ENCODE data around the gene HOXB2. TPM values are rescaled to one million over a fixed set of nuclear protein-coding genes. Genes with fewer than 3 reads are reported as not detected.

Gene HOXB2
- total RNA-seq, 1 donor from 2014 or later: 1.9 TPM

GRCh38 chr17:48519427-48519826 is 25.5 kb downstream of the HOXB2 start:
- H3K4me1 ChIP-seq: no peaks in the 10 kb centered on the region
- no peak for TF ChIP-seq CTCF (IDR thresholded peaks at IDR 0.05; ENCODE audit: borderline replicate concordance)
- no peak for DNase-seq
- no peaks in the 10 kb centered on the region for H3K9me3 ChIP-seq (replicated peaks)
- no peaks in the 10 kb centered on the region for H3K36me3 ChIP-seq
- H3K27me3 ChIP-seq (ENCODE audit: low read depth): peaks cover 99% of the 10 kb centered on the region
- no peak overlapping the region for H3K27ac ChIP-seq (replicated peaks)
- intact Hi-C loops (cut with micrococcal nuclease): no loop called here
- no peak overlapping the region for H3K4me3 ChIP-seq

- DNase-seq: no peak
- H3K4me1 ChIP-seq: no peaks in the 10 kb centered on the region
Measured at GRCh38 chr17:48517478-48517877, 27.4 kb downstream of the HOXB2 start.

DNA sequence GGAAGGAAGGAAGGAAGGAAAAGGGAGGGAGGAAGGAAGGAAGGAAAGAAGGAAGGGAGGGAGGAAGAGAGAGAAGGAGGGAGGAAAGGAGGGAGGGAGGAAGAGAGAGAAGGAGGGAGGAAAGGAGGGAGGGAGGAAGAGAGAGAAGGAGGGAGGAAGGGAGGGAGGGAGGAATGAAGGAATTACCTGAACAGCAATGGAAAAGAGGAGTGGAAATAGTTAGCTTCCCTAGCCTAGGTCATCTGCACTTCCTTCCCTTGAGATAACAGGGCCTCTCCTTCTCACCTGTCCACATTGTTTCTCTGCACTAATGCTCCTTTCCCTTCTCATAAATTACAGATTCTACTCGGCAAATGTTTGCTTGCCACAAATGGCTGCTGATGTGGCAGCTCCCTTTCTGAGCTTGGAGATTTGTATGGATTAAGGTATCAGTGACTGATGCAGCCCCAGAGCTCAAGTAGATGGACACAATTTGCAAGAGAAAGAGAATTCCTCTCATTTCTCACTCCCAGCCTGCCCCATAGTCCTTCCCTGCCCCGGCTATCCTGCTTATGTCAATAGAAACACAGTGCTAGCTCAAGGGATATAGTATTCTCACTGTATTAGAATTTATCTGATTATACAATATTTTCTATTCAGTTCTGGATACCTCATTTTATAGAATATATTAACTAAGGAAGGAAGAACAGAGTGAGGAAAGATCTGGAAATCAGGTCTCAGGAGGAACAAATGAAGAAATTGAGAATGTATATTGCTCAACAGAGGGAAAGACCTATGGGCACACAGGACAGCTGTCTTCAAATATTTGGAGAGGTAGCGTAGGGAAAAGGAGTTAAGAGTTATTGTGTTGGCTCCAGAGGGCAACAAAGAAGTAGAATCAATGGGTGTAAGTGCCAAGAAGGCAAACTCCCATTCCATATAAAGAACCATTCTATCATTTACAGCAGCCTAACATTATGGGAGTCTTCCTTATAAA is 28.7 kb downstream of the HOXB2 start:
- Histone ChIP-seq H3K36me3 (no peaks in the 10 kb centered on the region), H3K27ac (replicated peaks) (no peak overlapping the region), H3K4me1 (no peaks in the 10 kb centered on the region), H3K9me3 (replicated peaks) (no peaks in the 10 kb centered on the region), H3K27me3 (ENCODE audit: low read depth) (peaks cover 100% of the 10 kb centered on the region), H3K4me3 (no peak overlapping the region)
- no peak for TF ChIP-seq CTCF (IDR thresholded peaks at IDR 0.05; ENCODE audit: borderline replicate concordance)
- DNase-seq: no peak
- intact Hi-C loops (cut with micrococcal nuclease): no loop called here

More at GRCh38 chr17:48517478-48517877, 27.4 kb downstream of the HOXB2 start:
- H3K9me3 ChIP-seq (replicated peaks): no peaks in the 10 kb centered on the region
- no peak overlapping the region for H3K4me3 ChIP-seq
- H3K27ac ChIP-seq (replicated peaks): no peak overlapping the region
- H3K27me3 ChIP-seq (ENCODE audit: low read depth): peaks cover 100% of the 10 kb centered on the region
- intact Hi-C loops (cut with micrococcal nuclease): no loop called here
- TF ChIP-seq CTCF (IDR thresholded peaks at IDR 0.05; ENCODE audit: borderline replicate concordance): no peak
- H3K36me3 ChIP-seq: no peaks in the 10 kb centered on the region

DNA sequence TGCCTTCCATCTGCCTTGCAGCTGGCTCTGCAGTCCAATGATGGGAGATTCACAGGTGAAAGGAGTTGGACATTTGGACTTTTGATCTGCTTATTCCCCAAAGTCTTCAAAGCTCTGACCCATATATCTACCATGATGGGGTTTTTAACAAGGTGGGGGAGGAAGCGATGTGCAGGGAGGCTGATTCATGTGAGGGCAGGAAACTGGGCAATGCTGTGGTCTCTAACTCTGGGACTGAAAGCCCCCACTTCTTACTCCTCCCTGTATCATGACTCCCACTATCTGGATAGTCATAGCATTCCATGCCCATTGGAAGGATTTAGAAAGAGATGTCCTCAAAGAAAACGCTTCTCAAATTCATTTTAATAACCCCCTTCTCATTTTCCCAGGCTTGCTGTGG is 30.4 kb downstream of the HOXB2 start:
- peaks cover 100% of the 10 kb centered on the region for H3K27me3 ChIP-seq (ENCODE audit: low read depth)
- H3K4me1 ChIP-seq: no peaks in the 10 kb centered on the region
- H3K9me3 ChIP-seq (replicated peaks): no peaks in the 10 kb centered on the region
- no peak overlapping the region for H3K4me3 ChIP-seq
- H3K27ac ChIP-seq (replicated peaks): no peak overlapping the region
- H3K36me3 ChIP-seq: no peaks in the 10 kb centered on the region
- no peak for TF ChIP-seq CTCF (IDR thresholded peaks at IDR 0.05; ENCODE audit: borderline replicate concordance)
- intact Hi-C loops (cut with micrococcal nuclease): no loop called here
- DNase-seq: no peak

DNA sequence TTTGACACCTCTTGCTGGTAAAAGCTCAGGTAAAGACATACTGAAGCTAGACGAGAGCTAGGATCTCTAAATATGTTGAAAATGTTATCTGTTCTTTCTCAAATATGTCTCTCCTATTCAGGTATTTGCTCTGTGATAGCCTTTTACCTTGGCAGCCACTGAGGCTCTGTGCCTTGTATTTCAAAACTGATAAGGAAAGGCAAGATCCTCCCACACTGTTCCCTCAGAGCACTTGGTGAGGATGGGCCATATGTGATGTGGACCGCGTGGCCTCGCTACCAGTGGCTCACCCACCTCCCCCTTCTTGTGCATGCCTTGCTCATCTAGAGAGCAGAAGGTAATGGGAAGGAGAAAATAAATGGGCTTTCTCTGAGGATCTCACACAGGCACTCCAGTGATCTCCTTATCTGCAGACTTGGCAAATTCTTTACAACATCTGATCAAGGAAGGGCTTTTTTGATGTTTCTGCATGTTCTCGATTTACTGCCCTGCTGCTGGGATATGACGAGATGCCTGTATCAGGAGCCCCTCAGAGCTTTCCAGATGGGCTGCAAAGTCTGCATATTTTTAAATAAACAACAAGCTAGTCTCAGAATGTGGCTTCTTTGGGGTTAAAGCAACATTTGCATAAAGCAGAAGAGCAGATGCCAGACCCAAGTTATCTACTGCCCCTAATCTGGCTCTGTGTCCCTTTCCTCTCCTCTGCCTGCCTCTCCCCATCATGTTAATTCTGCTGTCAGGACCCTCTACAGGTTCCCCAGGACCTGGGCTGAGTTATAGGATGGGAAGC is 31.0 kb downstream of the HOXB2 start:
- intact Hi-C loops (cut with micrococcal nuclease): no loop called here
- H3K4me3 ChIP-seq: no peak overlapping the region
- H3K9me3 ChIP-seq (replicated peaks): no peaks in the 10 kb centered on the region
- no peak for TF ChIP-seq CTCF (IDR thresholded peaks at IDR 0.05; ENCODE audit: borderline replicate concordance)
- DNase-seq: no peak
- no peak overlapping the region for H3K27ac ChIP-seq (replicated peaks)
- H3K36me3 ChIP-seq: no peaks in the 10 kb centered on the region
- H3K4me1 ChIP-seq: no peaks in the 10 kb centered on the region
- peaks cover 100% of the 10 kb centered on the region for H3K27me3 ChIP-seq (ENCODE audit: low read depth)

All from left ventricle myocardium inferior (tissue), 1 donor.